ENCODE measurements around the gene ESR2.

DNA sequence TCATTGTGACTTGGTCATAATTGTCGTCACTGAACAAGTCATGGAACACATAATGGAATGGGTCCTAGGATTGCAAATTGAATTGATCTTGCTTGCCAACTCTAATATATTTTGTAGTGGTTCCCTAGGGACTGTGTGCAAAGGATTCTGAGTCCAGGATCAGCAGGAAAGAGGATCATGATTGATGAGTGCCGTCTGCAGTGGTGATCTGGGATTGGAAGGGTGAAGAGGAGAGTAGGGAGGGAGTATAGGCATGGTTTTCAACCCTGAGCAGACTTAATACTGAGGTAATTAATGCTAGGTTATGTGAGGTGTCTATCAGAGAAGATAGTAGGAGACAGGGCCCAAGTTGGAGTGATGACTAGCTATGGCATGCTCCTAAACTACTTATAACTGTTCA is 168.9 kb downstream of the ESR2 start:
- TF ChIP-seq, protein P1, sequence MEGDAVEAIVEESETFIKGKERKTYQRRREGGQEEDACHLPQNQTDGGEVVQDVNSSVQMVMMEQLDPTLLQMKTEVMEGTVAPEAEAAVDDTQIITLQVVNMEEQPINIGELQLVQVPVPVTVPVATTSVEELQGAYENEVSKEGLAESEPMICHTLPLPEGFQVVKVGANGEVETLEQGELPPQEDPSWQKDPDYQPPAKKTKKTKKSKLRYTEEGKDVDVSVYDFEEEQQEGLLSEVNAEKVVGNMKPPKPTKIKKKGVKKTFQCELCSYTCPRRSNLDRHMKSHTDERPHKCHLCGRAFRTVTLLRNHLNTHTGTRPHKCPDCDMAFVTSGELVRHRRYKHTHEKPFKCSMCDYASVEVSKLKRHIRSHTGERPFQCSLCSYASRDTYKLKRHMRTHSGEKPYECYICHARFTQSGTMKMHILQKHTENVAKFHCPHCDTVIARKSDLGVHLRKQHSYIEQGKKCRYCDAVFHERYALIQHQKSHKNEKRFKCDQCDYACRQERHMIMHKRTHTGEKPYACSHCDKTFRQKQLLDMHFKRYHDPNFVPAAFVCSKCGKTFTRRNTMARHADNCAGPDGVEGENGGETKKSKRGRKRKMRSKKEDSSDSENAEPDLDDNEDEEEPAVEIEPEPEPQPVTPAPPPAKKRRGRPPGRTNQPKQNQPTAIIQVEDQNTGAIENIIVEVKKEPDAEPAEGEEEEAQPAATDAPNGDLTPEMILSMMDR (IDR thresholded peaks at IDR 0.05) = no peak
- TF ChIP-seq POLR2A (IDR thresholded peaks at IDR 0.05) = no peak
